AG10803 (cell line): ENCODE measurements around the gene MAPT.

Experiments
- DNase-seq: peaks from one replicate; pipeline ENCODE4 v3.0.0; 2010; ENCODE audit warnings: low read depth
- H3K4me3 ChIP-seq: 2 replicates; pipeline ENCODE4 v1.5.1; 2011; ENCODE audit warnings: mild to moderate bottlenecking, low read length, control low read depth
- CTCF ChIP-seq: conservative IDR thresholded peaks from 2 replicates; pipeline ENCODE4 v1.5.1; 2011; ENCODE audit warnings: mild to moderate bottlenecking, low read length, control low read depth, inconsistent platforms

Gene MAPT

GRCh38 chr17:46025510-46026165 lies 131.3 kb downstream of the MAPT start:
- no peak for DNase-seq
- no peak for TF ChIP-seq CTCF
- H3K4me3 ChIP-seq: no peak overlapping the region

GRCh38 chr17:46026166-46027047 lies 132.1 kb downstream of the MAPT start:
- no peak for DNase-seq
- H3K4me3 ChIP-seq: no peak overlapping the region
- TF ChIP-seq CTCF: no peak

GRCh38 chr17:46027048-46027975 lies 133.0 kb downstream of the MAPT start:
- no peak for DNase-seq

GRCh38 chr17:46027976-46028325 lies 133.6 kb downstream of the MAPT start:
- TF ChIP-seq CTCF: no peak
- no peak for DNase-seq
- no peak overlapping the region for H3K4me3 ChIP-seq

More at GRCh38 chr17:46027048-46027975, 133.0 kb downstream of the MAPT start:
- H3K4me3 ChIP-seq: no peak overlapping the region
- TF ChIP-seq CTCF: no peak

GRCh38 chr17:46028374-46028773 lies 134.0 kb downstream of the MAPT start:
- H3K4me3 ChIP-seq: no peak overlapping the region
- DNase-seq: no peak
- TF ChIP-seq CTCF: no peak

GRCh38 chr17:46028981-46029565 lies 134.7 kb downstream of the MAPT start:
- no peak for DNase-seq
- no peak for TF ChIP-seq CTCF
- H3K4me3 ChIP-seq: no peak overlapping the region
